DMS79 (cell line): ENCODE measurements around the gene GSKIP.

Experiments used
- DNase-seq: peaks from one replicate; lab custom pipeline; 2025; lab: John Stamatoyannopoulos, UW

Gene GSKIP

DNA sequence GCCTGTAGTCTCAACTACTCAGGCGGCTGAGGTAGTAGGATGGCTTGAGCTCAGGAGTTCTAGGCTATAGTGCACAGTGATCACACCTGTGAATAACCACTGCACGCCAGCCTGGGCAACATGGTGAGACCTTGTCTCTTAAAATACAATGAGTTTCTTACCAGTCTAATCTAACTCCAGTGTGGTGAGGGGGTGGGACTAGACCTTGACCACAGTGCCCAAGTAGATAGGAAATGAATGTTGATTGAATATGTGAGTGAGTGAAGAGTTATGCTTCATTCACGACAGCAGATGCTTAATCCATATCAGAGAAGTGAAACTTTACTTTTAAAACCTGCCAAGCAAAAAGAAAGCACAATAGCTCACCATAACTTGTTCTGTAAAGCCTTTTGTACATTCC, 17.4 kb downstream of the GSKIP start:
- no peak for DNase-seq

DNA sequence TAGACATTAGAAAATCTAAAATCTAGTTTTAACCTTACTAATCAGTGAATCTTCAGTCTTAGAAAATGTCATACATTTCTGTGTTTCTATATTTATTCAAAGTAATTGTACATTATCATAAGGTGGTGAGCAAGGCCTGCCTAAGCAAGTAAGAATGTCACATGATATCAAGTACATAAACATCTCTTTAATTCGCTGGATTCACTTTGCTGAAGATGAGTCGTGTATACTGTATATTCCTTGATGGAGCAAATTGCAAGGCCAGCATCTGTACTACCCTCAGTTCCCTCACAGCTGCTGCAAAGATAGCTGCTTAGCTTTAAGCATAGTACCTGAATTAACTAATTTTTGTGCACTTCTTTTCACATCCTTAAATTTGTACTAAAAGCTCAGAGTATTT, 20.1 kb downstream of the GSKIP start:
- no peak for DNase-seq

DNA sequence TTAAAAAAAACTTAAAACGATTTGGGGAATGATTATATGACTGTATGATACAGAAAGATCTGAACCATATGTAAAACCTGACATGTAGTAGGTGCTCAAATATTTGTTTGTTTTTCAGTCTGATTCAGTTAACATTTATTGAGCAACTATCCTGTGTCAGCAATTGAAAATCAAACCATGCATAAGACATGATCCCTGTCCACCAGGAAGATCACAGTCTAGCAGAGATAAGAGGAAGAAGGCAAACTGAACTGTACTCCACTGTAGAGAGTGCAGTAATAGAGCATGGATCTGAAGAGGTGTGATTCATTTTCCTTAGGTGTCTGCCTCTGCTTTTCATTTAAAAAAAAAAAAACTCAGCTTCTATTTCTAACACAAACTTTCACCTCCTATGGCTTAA, 20.7 kb downstream of the GSKIP start:
- DNase-seq, result no peak

DNA sequence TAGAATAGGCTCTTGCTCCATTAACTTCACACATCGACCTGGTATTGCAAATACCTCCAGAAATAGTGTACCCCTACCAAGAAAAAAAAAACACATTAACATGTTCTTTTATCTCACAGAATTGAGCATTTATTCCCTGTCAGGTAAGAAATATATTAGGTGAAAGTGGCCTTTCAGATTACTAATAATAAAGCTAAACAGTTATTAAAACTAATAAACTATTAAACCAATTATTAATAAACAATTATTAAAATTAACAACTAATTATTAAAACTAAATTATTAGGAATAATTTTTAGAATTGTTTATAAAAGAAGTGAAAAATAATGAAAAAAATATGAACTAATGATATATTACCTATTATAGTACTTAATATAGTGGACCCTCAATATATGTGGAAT, 21.4 kb downstream of the GSKIP start:
- DNase-seq, result no peak

DNA sequence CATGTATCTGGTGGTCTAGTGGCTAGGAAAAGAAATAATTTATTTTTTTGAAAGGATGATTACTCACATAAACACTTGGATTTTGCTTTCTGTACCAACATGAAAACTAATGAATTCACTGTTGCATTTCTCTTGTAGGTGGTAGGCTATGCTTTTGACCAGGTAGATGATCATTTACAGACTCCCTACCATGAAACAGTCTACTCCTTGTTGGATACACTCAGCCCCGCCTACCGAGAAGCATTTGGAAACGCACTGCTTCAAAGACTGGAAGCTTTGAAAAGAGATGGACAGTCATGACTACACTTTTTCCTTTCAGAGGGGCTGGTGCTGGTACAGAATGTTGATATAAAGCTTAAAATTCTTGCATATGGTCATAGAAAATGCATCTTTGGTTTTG, 22.1 kb downstream of the GSKIP start:
- DNase-seq, result no peak

DNA sequence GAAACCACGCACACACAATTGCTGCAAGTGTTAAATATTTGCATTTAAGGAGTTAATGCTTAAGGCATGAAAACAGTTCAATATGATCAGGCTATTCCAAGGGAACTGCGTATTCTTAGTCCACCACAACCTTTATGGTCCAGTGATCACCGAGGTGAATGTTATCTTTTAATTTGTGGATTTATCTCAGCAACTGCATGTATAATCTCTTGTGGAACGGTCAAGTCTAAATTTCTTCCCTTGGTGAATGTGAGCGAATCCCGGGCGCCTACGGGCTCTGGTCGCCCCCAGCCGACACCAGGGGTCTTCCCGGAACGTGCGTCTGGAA, 27.6 kb downstream of the GSKIP start:
- no peak for DNase-seq

DNA sequence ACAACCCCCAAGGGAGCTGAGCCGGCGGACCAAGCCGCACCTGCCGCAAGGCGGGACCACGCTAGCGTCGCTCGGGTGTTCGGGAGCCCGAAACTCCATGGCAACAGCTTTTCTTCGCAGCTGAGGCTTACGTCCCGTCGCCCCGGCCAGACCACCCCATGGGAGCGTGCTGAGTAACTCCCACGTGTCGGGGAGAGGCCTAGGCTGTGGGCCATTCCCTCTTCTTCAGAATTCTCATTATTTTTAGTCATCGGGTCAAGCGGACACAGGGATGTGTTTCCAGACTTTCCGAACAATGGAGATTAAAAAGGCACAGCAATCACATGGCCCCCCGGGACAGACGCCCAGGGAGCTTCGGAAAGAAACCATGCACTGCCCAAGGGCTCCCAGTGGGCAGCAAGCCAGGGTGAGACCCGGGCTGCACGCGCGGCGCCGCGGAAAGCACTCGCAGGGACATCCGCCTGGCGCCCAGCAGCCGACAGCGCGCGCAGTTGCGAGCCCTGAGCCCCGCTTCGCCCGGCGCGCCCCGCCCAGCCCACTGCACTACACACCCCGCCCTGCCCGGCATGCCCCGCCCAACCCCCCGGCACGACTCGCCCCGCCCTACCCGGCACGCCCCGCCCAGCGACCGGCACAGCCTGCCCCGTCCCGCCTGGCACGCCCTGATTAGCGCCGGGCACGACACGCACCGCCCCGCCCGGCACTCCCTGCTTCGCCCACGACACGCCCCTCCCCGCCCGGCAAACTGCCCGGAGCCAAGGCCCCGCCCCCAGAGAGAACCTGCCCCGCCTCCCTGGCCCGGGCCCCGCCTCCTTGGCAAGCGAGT, 28.2 kb downstream of the GSKIP start:
- peak; percentile 91 for DNase-seq

DNA sequence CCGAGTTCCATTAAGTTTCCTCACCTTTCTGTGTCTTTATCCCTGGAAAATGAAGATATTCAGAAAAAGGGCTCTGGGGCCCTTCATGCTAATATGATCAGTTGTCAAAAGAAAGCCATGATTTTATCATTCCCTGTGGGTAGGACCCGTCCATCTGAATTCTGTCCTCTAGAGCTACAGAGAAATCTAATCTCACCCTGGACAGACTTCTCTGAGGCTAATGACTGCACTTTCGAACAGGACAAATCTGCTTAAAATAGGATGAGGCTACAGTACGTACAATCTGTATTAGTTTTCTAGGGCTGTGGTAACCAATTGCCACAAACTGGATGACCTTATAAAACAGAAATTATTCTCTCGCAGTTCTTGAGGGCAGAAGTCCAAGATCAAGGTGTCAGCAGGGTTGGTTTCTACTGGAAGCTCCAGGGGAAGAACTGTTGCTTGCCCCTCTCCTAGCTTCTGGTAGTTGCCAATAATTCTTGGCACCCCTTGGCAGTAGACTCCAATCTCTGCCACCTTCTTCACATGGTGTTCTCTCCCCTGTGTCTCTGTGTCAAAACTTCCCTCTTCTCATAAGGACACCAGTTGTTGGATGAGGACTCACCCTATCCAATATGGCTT, 29.9 kb downstream of the GSKIP start:
- no peak for DNase-seq

DNA sequence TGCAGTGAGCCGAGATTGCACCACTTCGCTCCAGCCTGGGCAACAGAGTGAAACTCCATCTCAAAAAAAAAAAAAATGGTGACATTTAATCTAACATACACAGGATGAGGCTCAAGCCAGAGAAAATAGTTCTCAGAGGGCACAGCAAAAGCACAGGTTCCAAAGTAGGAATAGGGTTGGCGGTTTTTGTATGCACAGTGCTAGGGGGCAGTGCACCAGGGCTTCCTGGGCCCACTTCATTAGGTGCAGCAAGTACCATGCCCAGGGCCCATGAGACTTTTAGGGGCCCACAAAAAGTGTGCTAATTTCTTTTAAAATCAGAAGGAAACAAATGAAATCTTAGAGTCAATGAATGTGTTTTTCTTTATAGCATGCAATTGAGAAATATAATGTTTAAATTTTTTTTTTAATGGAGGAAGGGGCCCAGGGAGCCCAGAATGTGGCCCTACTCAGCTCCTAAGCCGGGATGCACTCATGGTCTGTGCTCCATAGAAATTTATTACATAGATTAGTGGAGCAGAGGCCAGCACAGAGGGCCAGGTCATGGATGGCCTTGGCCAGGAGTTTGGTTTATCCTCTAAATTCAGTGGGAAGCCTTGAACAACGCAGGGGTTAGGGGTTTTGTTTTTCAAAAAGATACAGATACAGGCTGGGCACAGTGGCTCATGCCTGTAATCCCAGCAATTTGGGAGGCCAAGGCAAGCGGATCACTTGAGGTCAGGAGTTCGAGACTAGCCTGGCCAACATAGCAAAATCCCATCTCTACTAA, 30.9 kb downstream of the GSKIP start:
- no peak for DNase-seq

DNA sequence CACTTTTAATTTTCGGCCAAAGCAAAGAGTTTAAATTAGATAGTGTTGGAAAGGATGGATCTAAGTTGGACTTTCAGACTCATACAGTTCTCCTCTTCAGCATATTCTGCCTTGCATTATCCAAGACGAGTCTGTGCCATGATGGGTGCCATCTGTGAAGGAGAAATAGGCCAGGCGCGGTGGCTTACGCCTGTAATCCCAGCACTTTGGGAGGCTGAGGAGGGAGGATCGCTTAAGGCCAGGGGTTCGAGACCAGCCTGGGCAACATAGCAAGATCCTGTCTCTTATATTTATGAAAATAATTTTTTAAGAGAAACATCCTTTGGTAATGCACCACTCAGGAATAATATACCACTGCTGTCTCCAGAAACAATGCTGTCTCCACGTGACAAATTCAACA, 35.1 kb downstream of the GSKIP start:
- no peak for DNase-seq

DNA sequence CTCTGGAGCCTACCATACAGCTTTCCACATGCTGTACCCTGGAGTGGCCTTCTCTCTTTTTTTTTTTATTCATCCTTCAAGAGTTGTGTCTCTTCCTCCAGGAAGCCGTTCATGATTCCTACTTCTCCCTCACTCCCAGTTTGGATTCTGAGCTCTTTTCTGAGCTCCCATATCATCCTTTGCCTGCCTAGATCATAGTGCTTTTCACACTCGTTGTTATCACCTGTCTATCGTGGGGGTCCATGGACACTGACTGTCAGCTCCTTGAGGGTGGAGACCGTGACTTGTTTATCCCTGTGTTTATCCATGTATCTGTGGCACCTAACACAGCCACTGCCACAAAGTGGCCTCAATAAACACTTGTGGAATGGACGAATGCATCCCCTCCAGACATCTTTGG, 35.6 kb downstream of the GSKIP start:
- no peak for DNase-seq

DNA sequence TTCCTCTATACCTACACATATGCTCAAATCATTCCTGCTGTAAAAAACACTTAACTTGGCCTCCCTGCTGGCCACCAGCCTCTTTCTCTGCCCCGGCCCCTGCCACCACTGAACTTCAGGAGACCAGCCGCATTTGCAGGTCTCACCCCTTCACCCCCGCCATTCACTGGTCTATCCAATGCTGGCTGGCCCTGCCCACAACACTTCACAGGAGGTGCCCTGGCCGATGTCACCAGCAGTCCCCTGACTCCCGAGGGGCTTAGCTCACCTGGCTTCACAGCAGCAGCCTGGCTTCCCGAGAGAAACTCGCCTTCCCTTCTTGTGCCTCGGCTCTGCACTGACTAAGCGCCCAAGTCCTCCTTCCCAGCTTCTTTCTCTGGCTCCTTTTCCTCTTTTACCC, 36.1 kb downstream of the GSKIP start:
- no peak for DNase-seq

DNA sequence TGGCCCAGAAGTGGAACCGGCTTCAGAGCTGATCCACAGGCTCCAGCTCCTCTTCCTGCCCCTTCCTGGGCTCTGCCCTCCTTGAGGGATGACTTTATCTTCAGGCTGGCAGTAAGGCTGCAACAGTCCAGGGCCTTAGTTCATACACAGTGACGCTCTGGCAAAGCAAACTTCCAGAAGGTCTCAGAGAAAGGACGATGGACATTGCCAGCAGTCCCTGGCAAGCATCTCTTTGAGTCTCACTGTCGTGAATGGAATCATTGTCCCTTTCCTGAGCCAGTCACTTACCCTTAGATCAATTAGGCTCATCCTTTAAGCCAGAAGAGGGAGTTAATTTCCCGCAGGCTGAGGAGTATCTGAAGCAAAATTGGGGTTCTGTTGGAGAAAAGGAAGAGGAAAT, 37.2 kb downstream of the GSKIP start:
- no peak for DNase-seq

DNA sequence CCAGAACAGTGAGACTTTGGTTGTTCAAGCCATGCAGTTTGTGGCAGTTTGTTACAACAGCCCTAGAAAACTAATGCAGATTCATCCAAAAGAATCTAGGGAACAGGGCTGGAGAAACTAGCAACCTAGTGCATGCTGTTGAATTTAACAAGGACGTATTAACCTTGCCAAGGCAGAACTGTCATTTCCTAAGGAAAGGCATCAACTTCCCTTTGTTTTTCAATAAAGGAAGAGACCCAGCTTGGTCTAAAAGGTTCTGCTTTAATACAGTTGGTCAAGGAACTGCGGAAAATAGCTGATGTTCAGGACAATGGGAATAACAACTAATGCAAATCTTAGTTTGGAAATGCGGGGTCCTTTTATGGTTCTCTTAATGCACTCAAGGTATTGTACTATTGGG, 40.1 kb downstream of the GSKIP start:
- DNase-seq, result no peak

DNA sequence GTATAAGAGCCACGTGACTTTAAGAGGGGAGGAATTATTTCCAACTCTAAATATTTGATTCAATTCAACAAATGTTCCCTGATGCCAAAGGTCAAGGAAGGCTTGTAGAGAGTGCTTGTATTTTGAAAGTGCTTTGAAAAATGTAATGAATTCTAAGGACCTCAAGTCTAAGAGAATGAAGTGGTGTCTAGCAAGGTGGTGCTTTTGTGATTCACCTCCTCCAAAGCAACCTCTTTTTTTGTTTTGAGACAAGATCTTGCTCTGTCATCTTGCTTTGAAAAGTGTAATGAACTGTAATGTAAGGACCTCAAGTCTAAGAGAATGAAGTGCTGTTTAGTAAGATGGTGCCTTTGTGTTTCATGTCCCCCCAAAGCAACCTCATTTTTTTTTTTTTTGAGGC, 42.4 kb downstream of the GSKIP start:
- DNase-seq, result no peak

DNA sequence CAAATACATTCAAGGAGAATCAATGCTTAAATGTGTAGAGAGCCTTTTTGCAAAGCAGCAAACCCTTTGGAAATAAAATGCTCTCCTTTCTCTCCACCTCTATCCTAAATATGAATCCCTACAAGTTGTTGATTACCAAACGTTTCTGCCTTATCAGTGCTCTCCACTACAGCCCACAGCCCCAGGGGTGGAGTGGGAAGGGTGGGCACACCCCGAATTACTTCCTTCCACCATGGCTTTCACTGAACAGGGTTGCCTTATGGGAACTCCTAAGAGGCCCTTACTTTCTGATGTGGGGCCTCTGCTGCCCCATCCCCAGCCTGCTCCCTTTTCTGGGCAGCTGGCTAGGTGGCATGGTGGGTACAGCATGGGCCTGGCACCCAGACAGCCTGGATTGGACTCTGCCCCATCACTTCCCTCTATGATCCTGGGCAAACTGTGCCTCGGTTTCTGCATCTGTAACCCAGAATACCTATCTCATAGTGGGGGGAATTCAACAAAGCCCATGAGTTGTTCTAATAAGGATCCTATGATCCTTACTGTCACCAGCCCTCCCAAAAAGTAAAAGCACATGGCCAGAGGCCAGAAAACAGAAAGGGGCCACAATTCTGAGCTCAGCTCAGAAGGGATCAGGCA, 44.7 kb downstream of the GSKIP start:
- DNase-seq, result no peak

DNA sequence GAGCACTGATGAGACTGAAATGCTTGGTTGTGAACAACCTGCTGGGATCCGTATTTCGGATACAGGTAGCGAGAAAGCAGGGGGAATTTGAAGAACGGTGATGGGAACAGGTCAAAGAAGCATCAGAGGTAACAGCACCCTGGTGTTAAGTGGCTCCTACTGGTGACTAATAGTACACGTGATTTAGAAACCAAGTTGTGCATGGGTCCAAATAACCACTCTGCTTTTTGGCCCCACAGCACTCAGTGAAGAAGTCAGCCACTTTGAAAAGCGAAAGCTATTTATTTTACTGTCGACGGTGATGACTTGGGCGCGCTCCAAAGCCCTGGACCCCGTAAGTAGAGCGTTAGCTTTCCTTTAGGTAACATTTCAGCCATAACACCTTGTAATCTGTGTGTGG, 45.3 kb downstream of the GSKIP start:
- no peak for DNase-seq

DNA sequence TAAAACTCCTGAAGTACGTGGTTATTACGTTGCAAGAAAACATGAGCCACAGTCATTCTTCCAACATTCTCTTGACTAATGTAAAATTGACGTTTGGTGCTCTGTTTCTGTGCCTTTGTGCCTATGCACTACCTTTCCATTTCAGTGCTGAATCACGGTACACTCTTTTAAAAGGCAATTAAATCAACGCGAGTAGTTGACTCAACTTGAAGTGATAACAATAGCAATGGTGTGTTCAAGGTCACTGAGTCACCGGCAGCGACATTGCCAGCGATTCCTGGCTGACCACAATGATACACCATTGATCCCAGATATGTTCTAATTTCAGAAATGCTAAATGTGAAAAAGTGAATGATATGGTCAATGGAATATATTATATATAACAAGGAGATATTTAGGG, 46.4 kb downstream of the GSKIP start:
- no peak for DNase-seq

DNA sequence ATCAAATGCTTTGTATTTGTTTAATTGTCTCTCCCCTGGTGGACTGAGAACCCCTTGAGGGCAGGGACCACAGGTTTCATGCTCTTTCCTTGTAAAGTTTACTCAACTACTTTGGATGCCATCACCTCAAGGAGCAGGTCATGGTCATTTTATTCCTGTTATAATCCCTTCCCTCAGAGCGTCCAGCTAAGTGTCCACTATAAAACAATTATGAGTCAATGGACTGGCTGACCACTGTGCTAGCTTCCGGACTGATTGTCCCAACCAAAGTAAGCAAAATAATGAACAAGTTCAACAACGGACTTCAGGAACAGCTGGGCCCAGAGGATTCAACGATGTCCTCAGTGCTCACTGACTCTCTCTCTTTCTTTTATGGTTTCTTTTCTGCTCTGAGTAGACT, 46.8 kb downstream of the GSKIP start:
- DNase-seq, result no peak

DNA sequence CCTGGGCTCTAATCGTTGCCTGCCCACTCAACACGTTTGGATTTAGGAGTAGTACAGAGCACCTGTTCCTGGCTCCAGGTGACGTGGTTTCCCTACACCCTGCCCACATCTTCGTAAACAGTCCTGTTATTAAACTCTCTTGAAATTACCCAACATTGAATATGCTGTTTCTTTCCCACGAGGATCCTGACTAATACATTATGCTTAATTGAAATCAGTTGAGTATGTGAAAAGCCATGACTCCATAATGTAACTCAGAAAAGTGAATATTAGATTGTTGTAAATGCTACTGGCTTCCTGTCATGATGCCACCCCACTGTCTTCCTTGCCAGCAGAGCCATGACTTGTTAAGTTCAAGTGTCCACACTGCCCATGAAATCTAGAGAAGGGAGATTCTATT, 50.2 kb downstream of the GSKIP start:
- no peak for DNase-seq

DNA sequence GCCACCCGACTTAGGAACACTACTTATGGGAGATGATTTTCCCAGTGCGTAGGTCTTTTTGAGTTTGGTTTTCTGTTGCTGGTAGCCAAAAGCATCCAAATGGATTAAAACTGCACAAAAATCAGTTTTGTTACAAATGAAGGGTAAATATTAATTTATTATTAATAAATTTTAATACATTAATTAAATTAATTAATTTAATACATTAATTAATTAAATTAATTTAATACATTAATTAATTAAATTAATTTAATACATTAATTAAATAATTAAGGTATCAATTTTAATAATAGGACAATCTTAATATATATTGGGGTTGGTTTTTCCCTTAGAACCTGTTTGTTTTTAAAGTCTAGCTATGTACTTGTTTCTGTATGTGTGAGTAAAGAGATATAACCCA, 52.2 kb downstream of the GSKIP start:
- no peak for DNase-seq

DNA sequence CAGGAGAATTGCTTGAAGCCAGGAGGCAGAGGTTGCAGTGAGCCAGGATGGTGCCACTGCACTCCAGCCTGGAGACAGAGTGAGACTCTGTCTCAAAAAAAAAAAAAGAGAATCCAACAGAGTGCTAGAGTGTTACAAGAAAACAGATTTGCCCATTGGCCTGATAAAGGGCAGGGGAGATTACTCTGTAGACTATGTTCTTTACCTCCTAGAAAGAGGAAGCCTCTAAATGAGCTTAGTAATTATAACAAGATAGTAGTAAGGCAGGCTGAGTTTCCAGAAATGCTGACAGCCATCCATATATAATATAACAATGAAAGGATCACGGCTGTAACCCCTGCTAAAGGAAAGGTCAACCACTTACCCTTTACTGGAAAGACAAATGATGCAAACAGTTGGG, 53.0 kb downstream of the GSKIP start:
- DNase-seq, result no peak

DNA sequence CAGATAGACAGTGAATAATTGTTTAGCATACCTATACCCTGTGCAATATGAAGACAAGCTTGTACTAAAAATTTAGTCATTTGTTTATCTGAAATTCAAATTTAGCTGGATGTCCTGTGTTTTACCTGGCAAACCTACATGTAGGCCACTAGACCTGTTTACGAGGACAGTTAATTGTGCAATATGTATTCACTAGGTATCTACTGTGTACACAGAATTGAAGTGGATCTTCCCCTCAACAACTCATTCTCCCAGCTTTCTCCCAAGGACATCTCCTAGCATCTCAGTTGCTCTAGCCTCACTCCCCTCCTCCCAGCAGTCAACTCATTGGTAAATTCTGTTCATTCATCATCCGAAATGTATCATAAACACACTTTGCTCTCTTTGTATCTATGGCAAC, 53.9 kb downstream of the GSKIP start:
- no peak for DNase-seq
